Upper lobe of right lung (tissue), 1 donor: ENCODE data around the gene HNF1B. TPM values are rescaled to one million over a fixed set of nuclear protein-coding genes. Genes with fewer than 3 reads are reported as not detected.

Source experiments
- ATAC-seq: fragments of 200-7000 bp; cut with Tn5 transposase; one replicate; pipeline ENCODE4 v1.9.1; 2020; ENCODE audit warnings: mild to moderate bottlenecking, moderate library complexity
- DNase-seq: peaks from one replicate; pipeline ENCODE4 v3.0.0-alpha.2; 2020
- H3K27ac ChIP-seq: fragments of 200-600 bp; one replicate; pipeline ENCODE4 v1.8.0; 2022
- H3K27me3 ChIP-seq: fragments of 200-600 bp; one replicate; pipeline ENCODE4 v1.8.0; 2022; ENCODE audit warnings: mild to moderate bottlenecking
- H3K36me3 ChIP-seq: fragments of 200-600 bp; one replicate; pipeline ENCODE4 v1.8.0; 2022
- H3K4me1 ChIP-seq: fragments of 200-600 bp; one replicate; pipeline ENCODE4 v1.8.0; 2022
- H3K4me3 ChIP-seq: fragments of 200-600 bp; one replicate; pipeline ENCODE4 v1.8.0; 2022; ENCODE audit warnings: mild to moderate bottlenecking
- H3K9me3 ChIP-seq: fragments of 200-600 bp; one replicate; pipeline ENCODE4 v1.8.0; 2022
- CTCF ChIP-seq: fragments of 200-600 bp; IDR thresholded peaks from one replicate; pipeline ENCODE4 v1.8.0; 2022; ENCODE audit warnings: antibody characterized with exemption
- intact Hi-C: fragments of 100-400 bp; cut with DNase I; formaldehyde crosslinking; loops from one replicate; pipeline ENCODE4 v1.11.0; 2022
- total RNA-seq: library from RNA; stranded (reverse); fragmentation: NEBNext Ultra II Directional; extraction: Animal tissue kit (Norgen Biotek cat#: 25700); gene quantifications from one replicate; pipeline ENCODE4 v1.2.1, GENCODE V29; 2021
- donor health status: DM: no; HTN: yes; CAD: no; lungs with severe emphysema.

Gene HNF1B
- total RNA-seq, 1 donor from 2014 or later, result 19.8 TPM

DNA sequence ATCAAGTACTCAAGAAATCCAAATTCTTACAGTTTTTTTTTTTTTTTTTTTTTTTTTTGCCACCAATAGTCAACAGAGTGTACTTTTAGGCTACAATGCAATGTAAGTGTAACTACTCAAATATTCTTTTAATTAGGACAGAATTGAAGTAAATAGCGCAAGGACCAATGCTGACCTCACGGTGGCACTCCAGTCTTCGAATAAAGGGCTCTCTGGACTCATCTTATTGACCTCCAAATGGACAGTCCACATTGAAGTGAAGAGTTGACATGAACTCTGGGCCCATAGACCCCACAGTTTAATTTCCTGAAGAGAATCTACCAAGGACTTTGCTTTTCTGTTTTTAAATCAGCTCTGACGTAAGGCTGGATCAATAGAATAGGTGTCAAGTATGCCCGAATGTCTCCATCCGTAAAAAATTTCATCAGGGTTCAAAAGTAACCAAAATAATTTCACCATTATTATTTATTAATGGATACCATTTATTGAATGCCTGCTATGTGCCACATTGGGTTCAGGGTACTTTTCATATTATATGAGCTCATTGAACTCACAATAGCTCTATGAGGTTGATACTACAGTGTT is 94.3 kb downstream of the HNF1B start:
- peak; percentile 32 for TF ChIP-seq CTCF
- intact Hi-C loops, result no loop called here
- peaks cover 11% of the 10 kb centered on the region for H3K27me3 ChIP-seq
- H3K4me3 ChIP-seq, result no peak overlapping the region
- H3K9me3 ChIP-seq, result no peaks in the 10 kb centered on the region
- peak; percentile 56 for ATAC-seq
- no peak overlapping the region for H3K27ac ChIP-seq
- no peak for DNase-seq
- no peaks in the 10 kb centered on the region for H3K4me1 ChIP-seq
- no peaks in the 10 kb centered on the region for H3K36me3 ChIP-seq

GRCh38 chr17:37648555-37648954 is 96.3 kb downstream of the HNF1B start:
- Histone ChIP-seq H3K27me3 (peaks cover 6% of the 10 kb centered on the region), H3K36me3 (no peaks in the 10 kb centered on the region), H3K4me1 (peaks cover 5% of the 10 kb centered on the region), H3K27ac (no peak overlapping the region), H3K9me3 (no peaks in the 10 kb centered on the region), H3K4me3 (no peak overlapping the region)
- DNase-seq (no peak), ATAC-seq (no peak)
- TF ChIP-seq CTCF, result no peak
- intact Hi-C loops, result no loop called here

GRCh38 chr17:37647856-37648255 is 97.0 kb downstream of the HNF1B start:
- Histone ChIP-seq H3K4me3 (no peak overlapping the region), H3K27ac (no peak overlapping the region), H3K4me1 (peaks cover 6% of the 10 kb centered on the region), H3K36me3 (no peaks in the 10 kb centered on the region), H3K9me3 (no peaks in the 10 kb centered on the region), H3K27me3 (peaks cover 6% of the 10 kb centered on the region)
- no peak for ATAC-seq
- DNase-seq, result no peak
- no peak for TF ChIP-seq CTCF
- intact Hi-C loops, result no loop called here

GRCh38 chr17:37643869-37644268 is 101.0 kb downstream of the HNF1B start:
- TF ChIP-seq CTCF, result no peak
- H3K27me3 ChIP-seq, result no peaks in the 10 kb centered on the region
- intact Hi-C loops, result loop anchor here (5.0 kb wide), 1 partner anchor 103 kb away; the partner anchor contains the start of gene HNF1B
- peaks cover 22% of the 10 kb centered on the region for H3K4me1 ChIP-seq
- peaks cover 19% of the 10 kb centered on the region for H3K36me3 ChIP-seq
- peak overlapping the region; percentile 89 for H3K27ac ChIP-seq
- no peaks in the 10 kb centered on the region for H3K9me3 ChIP-seq
- peak overlapping the region; percentile 93 for H3K4me3 ChIP-seq
- DNase-seq (no peak), ATAC-seq (peak; percentile 18)

GRCh38 chr17:37643118-37643766 is 101.6 kb downstream of the HNF1B start, which contains the start of gene DDX52:
Gene DDX52, minus strand, starts transcription at chr17:37643446. Its CDS starts 26 bp downstream, at chr17:37643420.
- peak; percentile 13 for TF ChIP-seq CTCF

More at GRCh38 chr17:37643118-37643766, 101.6 kb downstream of the HNF1B start, which contains the start of gene DDX52:
- Histone ChIP-seq H3K27ac (peak within 1 kb of the TSS; percentile 89), H3K27me3 (no peaks in the 10 kb centered on the region), H3K9me3 (no peaks in the 10 kb centered on the region), H3K4me1 (peaks cover 22% of the 10 kb centered on the region), H3K4me3 (peak within 1 kb of the TSS; percentile 93), H3K36me3 (peaks cover 20% of the 10 kb centered on the region)
- intact Hi-C loops, result loop anchor here (5.0 kb wide), 1 partner anchor 104 kb away; the partner anchor contains the start of gene HNF1B
- ATAC-seq (peak; percentile 99), DNase-seq (peak; percentile 95)
